ENCODE results near the gene SMAD4.
"Not testable (repeated sequence)": the region's sequence is repeated elsewhere in the genome, so short reads cannot be mapped to it uniquely, and the experiment has no call there.

SMAD4 gene

DNA sequence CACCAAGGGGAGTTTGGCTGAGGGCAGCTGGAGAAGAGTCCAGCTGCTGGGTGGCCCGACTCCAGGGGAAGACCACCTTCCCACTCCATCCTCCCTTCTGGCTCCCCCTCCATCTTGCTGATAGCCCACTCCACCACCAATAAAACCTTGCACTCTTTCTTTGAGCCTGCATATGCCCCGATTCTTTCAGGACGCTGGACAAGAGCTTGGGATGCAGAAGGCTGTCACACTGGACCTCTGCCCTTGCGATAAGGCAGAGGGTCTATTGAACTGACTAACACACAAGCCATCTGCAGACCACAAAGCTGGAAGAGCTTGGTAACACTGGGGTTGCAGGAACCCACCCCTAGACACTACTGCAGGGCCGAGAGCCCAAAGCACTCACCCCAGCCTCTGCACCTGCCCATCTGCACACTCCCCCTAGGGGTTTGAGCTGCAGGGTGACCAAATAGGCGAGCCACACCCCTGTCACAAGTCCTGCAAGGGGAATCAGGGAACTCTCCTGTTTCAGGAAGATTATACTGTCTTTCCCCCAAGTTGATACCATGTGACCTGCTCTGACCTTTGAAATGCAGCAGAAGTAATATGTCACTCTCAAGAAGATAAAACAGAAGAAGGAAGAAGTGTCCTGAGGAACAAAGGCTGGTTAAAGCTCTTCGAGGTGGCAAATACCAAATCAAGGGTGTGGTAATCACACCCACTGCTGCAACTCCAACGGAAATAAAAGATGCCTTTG, 70.5 kb downstream of the SMAD4 start:
- Mint-ChIP-seq H3K27ac (no peak overlapping the region), H3K4me3 (no peak overlapping the region), H3K9me3 (no peaks in the 10 kb centered on the region), H3K36me3 (no peaks in the 10 kb centered on the region), H3K4me1 (no peaks in the 10 kb centered on the region)
- DNase-seq (ENCODE audit: low spot score in 2 of 2), result no peak
- ATAC-seq, result peak; percentile 19

DNA sequence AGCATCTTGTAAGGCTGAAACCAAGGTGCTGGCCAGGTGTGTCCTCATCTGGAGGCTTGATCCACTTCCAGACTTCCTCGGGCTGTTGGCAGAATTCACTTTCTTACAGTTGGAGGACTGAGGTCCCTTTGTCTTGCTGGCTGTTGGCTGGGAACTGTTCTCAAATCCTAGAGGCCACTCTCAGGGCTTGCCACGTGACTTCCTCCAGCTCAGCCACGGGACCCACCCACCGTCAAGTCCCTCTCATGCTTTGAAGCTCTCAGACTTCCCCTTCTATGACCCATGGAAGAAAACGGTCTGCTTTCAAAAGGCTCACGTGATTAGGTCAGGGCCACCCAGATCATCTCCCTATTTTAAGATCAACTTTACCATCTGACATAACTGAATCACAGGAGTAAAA, 77.1 kb downstream of the SMAD4 start:
- no peaks in the 10 kb centered on the region for H3K9me3 Mint-ChIP-seq
- peaks cover 16% of the 10 kb centered on the region for H3K4me1 Mint-ChIP-seq
- DNase-seq (ENCODE audit: low spot score in 2 of 2), result no peak
- H3K36me3 Mint-ChIP-seq, result no peaks in the 10 kb centered on the region
- no peak for ATAC-seq
- no peak overlapping the region for H3K4me3 Mint-ChIP-seq
- H3K27ac Mint-ChIP-seq, result peak overlapping the region; percentile 38

DNA sequence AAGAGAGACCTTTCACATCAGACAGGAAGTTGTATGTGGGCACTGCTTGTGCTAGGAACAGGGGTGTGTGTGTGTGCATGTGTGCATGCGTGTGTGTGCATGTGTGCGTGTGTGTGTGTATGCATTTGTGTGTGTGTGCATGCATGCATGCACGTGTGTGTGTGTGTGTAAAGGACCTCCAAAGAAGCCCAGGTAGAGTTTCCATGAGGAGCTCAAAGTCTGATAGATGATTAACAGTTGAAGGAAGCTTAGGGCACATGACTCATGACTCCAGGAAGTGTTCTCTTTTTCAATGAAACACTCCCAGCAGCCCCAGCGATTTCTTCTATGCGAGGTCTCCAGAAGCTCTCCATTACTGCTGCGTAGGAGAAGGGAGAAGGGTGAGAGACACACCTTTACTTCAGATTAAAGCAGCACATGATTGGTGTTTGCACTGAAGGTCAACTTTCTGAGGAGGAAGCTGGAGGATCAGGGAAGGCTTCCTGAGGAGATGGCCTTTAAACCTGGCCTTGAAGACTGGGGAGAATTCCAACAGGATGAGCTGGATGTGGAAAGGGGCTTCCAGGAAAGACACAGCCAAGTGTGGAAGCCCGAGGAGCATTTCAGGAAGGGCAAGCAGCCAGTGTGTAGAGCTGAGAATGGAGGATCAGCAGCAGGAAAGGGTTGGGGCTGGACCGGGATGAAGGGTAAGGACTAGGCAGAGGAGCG, 77.7 kb downstream of the SMAD4 start:
- DNase-seq (ENCODE audit: low spot score in 2 of 2) (no peak), ATAC-seq (peak; percentile 57)
- Mint-ChIP-seq H3K36me3 (no peaks in the 10 kb centered on the region), H3K4me1 (peaks cover 16% of the 10 kb centered on the region), H3K9me3 (no peaks in the 10 kb centered on the region), H3K4me3 (no peak overlapping the region), H3K27ac (peak overlapping the region; percentile 38)

DNA sequence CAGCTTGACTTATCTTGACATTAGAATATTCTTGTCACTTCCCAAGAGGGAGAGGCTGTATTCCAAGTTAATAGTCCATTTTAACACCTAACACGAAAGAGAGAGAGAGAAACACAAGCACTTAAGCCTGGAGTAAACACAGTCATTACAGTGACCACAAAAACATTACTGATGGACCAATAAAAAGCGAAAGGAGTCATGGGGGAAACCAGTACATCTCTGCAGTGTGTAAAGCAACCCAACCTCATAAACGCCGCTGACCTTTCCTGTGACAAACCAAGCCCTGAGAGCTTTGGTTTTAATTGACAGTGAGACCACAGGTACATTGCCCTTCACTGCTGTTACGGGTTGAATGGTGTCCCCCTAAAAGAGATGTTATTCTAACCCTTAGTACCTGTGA, 78.3 kb downstream of the SMAD4 start:
- no peaks in the 10 kb centered on the region for H3K9me3 Mint-ChIP-seq
- ATAC-seq, result no peak
- H3K4me3 Mint-ChIP-seq, result no peak overlapping the region
- DNase-seq (ENCODE audit: low spot score in 2 of 2), result no peak
- peak overlapping the region; percentile 38 for H3K27ac Mint-ChIP-seq
- no peaks in the 10 kb centered on the region for H3K36me3 Mint-ChIP-seq
- peaks cover 16% of the 10 kb centered on the region for H3K4me1 Mint-ChIP-seq

DNA sequence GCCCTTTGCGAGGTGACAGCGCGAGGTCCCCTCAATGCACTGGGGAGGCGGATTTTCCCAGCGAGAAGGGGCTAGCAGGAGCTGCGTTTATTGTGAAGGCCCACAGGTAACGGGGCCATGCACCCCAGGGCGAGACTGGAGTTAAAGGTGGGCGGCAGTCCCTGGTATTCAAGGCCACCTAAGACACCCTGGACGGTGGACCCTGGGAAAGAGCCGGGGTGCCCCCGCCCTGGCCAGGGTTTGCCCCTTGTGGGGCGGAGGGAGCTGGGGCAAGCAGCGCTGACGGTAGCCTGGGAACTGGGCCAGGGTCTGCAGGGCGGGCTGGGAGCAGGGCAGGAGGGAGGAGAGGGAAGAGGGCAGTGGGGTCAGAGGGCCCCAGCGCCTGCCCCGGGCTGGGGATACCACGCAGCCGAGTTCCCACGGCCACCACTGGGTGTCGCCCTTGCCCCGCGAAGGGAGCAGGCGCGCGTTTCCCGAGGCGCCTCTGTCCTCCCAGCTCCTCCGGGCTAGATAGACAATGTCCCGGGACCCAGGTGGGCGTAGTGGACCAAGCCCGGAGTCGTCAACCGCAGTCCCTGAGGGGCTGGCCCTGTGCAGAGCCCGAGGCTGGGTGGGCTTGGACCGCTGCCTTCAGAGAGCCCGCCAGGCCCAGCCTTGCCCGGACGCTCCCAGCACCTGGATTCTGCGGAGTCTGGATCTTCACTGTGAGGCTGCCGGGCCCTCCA, 80.2 kb downstream of the SMAD4 start:
- H3K27ac Mint-ChIP-seq, result no peak overlapping the region
- ATAC-seq, result peak; percentile 88
- H3K4me3 Mint-ChIP-seq, result no peak overlapping the region

DNA sequence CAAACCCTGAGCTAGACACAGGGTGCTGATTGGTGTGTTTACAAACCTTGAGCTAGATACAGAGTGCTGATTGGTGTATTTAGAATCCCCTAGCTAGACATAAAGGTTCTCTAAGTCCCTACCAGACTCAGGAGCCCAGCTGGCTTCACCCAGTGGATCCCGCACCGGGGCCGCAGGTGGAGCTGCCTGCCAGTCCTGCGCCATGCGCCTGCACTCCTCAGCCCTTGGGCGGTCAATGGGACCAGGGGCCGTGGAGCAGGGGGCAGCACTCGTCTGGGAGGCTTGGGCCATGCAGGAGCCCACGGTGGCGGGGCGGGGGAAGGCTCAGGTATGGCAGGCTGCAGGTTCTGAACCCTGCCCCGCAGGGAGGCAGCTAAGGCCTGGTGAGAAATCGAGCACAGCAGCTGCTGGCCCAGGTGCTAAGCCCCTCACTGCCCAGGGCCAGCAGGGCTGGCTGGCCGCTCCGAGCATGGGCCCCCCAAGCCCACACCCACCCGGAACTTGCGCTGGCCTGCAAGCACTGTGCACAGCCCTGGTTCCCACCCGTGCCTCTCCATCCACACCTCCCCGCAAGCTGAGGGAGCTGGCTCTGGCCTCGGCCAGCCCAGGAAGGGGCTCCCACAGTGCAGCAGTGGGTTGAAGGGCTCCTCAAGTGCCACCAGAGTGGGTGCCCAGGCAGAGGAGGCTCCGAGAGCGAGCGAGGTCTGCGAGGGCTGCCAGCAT, 81.8 kb downstream of the SMAD4 start:
- not testable (repeated sequence) for H3K9me3 Mint-ChIP-seq; DNase-seq (ENCODE audit: low spot score in 2 of 2); H3K4me3 Mint-ChIP-seq; H3K36me3 Mint-ChIP-seq; ATAC-seq; H3K27ac Mint-ChIP-seq
- H3K4me1 Mint-ChIP-seq, result peaks cover 16% of the 10 kb centered on the region

More for the DNA sequence above, 80.2 kb downstream of the SMAD4 start:
- Mint-ChIP-seq H3K4me1 (peaks cover 16% of the 10 kb centered on the region), H3K9me3 (no peaks in the 10 kb centered on the region), H3K36me3 (no peaks in the 10 kb centered on the region)
- DNase-seq (ENCODE audit: low spot score in 2 of 2), result peak; percentile 73 to 88

DNA sequence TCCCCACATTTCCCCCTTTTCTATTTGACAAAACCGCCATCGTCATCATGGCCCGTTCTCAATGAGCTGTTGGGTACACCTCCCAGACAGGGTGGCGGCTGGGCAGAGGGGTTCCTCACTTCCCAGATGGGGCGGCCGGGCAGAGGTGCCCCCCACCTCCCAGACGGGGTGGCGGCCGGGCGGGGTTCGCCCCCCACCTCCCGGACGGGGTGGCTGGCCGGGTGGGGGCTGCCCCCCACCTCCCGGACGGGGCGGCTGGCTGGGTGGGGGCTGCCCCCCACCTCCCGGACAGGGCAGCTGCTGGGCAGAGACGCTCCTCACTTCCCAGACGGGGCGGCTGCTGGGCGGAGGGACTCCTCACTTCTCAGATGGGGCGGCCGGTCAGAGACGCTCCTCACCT, 87.0 kb downstream of the SMAD4 start:
- not testable (repeated sequence) for ATAC-seq; H3K4me1 Mint-ChIP-seq; H3K36me3 Mint-ChIP-seq; H3K27ac Mint-ChIP-seq; H3K4me3 Mint-ChIP-seq; DNase-seq (ENCODE audit: low spot score in 2 of 2); H3K9me3 Mint-ChIP-seq

DNA sequence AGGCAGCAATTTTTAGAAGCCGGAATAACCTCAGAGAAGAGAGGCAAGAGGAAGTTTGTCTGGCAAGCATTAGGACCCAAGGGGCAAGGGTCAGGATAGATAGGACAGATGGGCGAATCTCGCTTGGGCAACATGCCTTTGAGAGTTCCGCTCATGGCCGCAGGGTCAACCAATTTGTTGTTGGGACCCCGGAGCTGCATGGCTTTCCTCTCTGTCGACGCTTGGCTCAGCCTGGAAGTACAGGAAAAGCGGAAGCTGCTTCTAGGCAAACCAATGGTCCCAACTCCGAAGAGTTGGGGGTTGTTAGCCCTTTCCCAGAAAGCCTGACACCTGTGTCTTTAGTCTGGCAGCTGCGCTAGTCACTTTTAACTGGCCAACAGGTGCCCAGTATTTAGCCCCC, 89.5 kb downstream of the SMAD4 start:
- H3K4me3 Mint-ChIP-seq, H3K9me3 Mint-ChIP-seq: not testable (repeated sequence)

DNA sequence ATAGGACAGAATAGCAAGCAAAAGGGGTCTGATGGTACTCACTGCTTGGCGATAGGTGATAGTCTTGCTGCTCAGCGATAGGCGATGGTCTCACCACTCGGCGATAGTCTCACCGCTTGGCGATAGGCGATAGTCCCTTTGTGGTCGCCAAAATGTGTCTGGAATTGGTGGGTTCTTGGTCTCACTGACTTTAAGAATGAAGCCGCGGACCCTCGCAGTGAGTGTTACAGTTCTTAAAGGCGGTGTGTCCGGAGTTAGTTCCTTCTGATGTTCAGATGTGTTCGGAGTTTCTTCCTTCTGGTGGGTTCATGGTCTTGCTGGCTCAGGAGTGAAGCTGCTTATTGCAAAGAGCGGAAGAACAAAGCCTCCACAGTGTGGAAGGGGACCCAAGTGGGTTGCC, 90.0 kb downstream of the SMAD4 start:
- not testable (repeated sequence) for ATAC-seq; H3K27ac Mint-ChIP-seq; H3K36me3 Mint-ChIP-seq; H3K4me1 Mint-ChIP-seq; H3K9me3 Mint-ChIP-seq; DNase-seq (ENCODE audit: low spot score in 2 of 2); H3K4me3 Mint-ChIP-seq

More for the DNA sequence above, 89.5 kb downstream of the SMAD4 start:
- ATAC-seq; H3K36me3 Mint-ChIP-seq; H3K27ac Mint-ChIP-seq; DNase-seq (ENCODE audit: low spot score in 2 of 2); H3K4me1 Mint-ChIP-seq: not testable (repeated sequence)

DNA sequence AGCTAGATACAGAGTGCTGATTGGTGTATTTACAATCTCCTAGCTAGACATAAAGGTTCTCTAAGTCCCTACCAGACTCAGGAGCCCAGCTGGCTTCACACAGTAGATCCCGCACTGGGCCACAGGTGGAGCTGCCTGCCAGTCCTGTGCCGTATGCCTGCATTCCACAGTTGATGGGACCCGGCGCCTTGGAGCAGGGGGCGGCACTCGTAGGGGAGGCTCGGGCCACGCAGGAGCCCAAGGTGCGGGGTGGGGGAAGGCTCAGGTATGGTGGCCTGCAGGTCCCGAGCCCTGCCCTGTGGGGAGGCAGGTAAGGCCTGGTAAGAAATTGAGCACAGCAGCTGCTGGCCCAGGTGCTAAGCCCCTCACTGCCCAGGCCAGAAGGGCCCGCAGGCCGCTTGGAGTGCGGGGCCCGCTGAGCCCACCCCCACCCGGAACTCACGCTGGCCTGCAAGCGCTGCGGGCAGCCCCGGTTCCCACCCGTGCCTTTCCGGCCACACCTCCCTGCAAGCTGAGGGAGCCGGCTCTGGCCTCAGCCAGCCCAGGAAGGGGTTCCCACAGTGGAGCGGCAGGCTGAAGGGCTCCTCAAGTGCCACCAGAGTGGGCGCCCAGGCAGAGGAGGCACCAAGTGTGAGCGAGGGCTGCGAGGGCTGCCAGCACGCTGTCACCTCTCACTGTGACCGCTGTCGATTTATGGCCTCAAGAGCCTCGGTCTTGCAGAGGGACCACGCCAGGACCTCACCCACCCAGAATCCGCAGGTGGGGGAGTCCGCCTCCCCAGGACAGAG, 91.0 kb downstream of the SMAD4 start:
- DNase-seq (ENCODE audit: low spot score in 2 of 2), result no peak
- Mint-ChIP-seq H3K9me3 (no peaks in the 10 kb centered on the region), H3K4me1 (no peaks in the 10 kb centered on the region), H3K4me3 (no peak overlapping the region), H3K36me3 (no peaks in the 10 kb centered on the region), H3K27ac (no peak overlapping the region)
- ATAC-seq, result no peak

DNA sequence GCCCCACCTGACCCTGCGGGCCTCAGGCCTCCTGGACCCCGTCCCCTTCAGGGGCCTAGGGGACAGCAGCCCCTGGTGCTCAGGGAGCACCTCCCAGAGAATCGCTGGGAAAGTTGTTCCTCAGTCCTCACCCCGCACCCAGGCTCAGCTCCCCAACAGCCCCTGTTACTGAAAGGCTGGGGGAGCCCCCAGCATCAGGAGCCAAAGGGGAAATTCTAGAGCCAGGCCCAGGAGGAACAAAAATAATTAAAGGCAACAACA, 91.5 kb downstream of the SMAD4 start:
- ATAC-seq, result no peak

DNA sequence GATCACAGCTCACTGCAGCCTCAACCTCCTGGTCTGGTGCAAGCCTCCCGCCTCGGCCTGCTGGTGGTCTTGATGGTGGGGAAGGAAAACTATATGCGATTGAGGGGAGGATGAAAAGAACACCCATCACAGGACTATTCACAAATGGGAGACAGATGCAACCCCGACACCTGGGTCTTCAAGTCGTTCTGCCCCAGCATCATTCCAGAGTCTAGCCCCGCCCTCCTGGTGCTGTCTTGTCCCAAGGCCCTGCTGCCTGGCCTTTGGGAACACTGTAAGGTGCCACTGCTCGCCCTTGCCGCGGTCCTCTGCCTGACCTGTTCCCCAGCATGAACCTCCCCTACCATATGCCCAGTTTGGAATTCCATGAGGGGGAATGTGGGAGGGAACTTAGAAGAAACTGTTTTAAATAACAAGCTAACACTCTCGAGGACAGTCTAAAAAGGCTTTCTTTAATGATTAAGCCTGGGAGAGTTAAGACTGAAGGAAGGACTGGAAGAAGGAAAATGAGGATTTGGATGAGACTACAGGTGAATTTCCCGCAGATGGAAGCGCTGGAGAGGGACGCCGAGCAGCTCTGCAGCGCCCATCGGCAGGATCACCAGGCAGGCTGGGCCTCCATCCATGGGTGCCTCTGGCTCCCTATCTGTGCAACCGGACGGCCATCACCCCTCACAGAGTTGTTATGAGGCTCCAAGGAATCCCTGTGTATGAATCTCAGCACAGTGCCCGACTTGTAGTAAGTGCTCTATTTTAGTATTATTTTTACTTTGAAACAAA, 92.4 kb downstream of the SMAD4 start:
- Mint-ChIP-seq H3K36me3 (no peaks in the 10 kb centered on the region), H3K4me1 (no peaks in the 10 kb centered on the region), H3K27ac (no peak overlapping the region), H3K4me3 (no peak overlapping the region), H3K9me3 (no peaks in the 10 kb centered on the region)
- ATAC-seq (no peak), DNase-seq (ENCODE audit: low spot score in 2 of 2) (no peak)

More for the DNA sequence above, 91.5 kb downstream of the SMAD4 start:
- no peak overlapping the region for H3K4me3 Mint-ChIP-seq
- no peak overlapping the region for H3K27ac Mint-ChIP-seq
- no peaks in the 10 kb centered on the region for H3K4me1 Mint-ChIP-seq
- no peaks in the 10 kb centered on the region for H3K36me3 Mint-ChIP-seq
- no peaks in the 10 kb centered on the region for H3K9me3 Mint-ChIP-seq
- DNase-seq (ENCODE audit: low spot score in 2 of 2), result no peak

DNA sequence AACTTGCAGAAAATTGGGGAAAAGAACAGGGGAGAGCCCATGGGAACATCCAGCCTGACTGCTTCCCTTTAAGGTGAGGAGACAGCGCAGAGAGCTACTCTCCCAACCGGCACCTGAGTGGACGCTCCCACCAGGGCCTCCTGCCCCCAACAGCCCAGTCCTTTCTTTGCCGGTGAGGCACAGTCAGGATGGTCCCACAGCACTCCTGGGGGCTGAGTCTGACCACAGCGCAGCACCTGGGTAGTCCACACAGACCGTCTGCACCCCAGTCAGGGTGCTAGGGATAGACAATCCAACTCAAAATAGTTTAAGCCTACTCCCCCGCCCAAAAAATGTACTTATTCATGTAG, 93.0 kb downstream of the SMAD4 start:
- Mint-ChIP-seq H3K4me3 (no peak overlapping the region), H3K9me3 (no peaks in the 10 kb centered on the region), H3K36me3 (no peaks in the 10 kb centered on the region), H3K27ac (no peak overlapping the region), H3K4me1 (no peaks in the 10 kb centered on the region)
- ATAC-seq (no peak), DNase-seq (ENCODE audit: low spot score in 2 of 2) (no peak)

DNA sequence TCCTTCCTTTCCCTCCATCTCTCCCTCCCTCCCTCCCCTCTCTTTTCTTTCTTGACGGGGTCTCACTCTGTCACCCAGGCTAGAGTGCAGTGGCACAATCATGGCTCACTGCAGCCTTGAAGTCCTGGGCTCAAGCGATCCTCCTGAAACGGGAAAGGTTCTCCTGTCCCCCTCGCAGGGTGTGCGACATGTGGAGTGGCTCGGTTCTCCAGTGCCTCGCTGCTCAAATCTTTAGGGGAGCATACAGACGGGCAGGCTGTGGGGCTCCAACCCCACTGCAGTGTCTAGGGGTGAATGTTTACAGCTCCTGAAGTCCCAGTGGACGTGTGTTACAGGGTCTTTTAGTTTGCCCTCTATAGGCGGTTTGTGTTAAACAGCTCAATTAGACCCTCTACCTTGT, 93.5 kb downstream of the SMAD4 start:
- ATAC-seq (no peak), DNase-seq (ENCODE audit: low spot score in 2 of 2) (no peak)
- no peak overlapping the region for H3K27ac Mint-ChIP-seq

More for the DNA sequence above, 93.5 kb downstream of the SMAD4 start:
- no peaks in the 10 kb centered on the region for H3K9me3 Mint-ChIP-seq
- no peaks in the 10 kb centered on the region for H3K36me3 Mint-ChIP-seq
- no peaks in the 10 kb centered on the region for H3K4me1 Mint-ChIP-seq
- no peak overlapping the region for H3K4me3 Mint-ChIP-seq

Data from stimulated activated effector memory CD8-positive, alpha-beta T cell treated with anti-CD3 and anti-CD28 coated beads, Interleukin-12 subunit alpha, Interleukin-12 subunit beta, amount 100 ng/mL, for 72 hours (primary cell).